ENCODE data around the gene EFNB2. TPM values are rescaled to one million over a fixed set of nuclear protein-coding genes. Genes with fewer than 3 reads are reported as not detected.

Gene EFNB2
- total and polyA plus RNA-seq, 2 donors (not counting 3 experiments of a cell fraction or from before 2014, with no cell fraction given), result 50.4 to 69.5 TPM

GRCh38 chr13:106570299-106570852 lies 34.9 kb upstream of the EFNB2 start:
- dilution Hi-C loops (cut with MboI; ENCODE audit: extremely low pct_ligation_motif_present, low sequenced_read_pairs) (no loop called here), intact Hi-C loops (cut with micrococcal nuclease) (no loop called here)
- H3K79me2 ChIP-seq (ENCODE audit: control insufficient read depth, insufficient read depth, low read length), result peaks cover 25% of the 10 kb centered on the region
- H2AFZ ChIP-seq (ENCODE audit: low read depth, low read length), result peak overlapping the region; percentile 49
- H3K9ac ChIP-seq (replicated peaks; ENCODE audit: extremely low read depth, insufficient read depth, low read length), result no peak overlapping the region
- no peaks in the 10 kb centered on the region for H3K36me3 ChIP-seq (ENCODE audit: control insufficient read depth in 2 of 2, extremely low read depth in 1 of 2, insufficient read depth in 2 of 2, low read length in 2 of 2)
- FAIRE-seq (peak; percentile 64), DNase-seq (ENCODE audit: low read depth, low spot score) (peak; percentile 90)
- H3K4me1 ChIP-seq (ENCODE audit: control insufficient read depth, extremely low read depth, insufficient read depth, low read length), result peaks cover 16% of the 10 kb centered on the region
- peak overlapping the region in 1 of 3 experiments; percentile 16 for H3K4me3 ChIP-seq (replicated peaks in 1 of 3; ENCODE audit: insufficient read depth in 1 of 3, low read depth in 1 of 3, low read length in 3 of 3)
- H3K9me3 ChIP-seq (replicated peaks; ENCODE audit: control insufficient read depth, insufficient read depth, low read length), result no peaks in the 10 kb centered on the region
- no peak overlapping the region for H3K4me2 ChIP-seq (ENCODE audit: insufficient read depth, low read length)
- CTCF ChIA-PET, result interaction anchor here (0.6 to 1.3 kb wide), 3 partner anchors 34 to 1998 kb away, joined by 3 to 4 read pairs (median 3); no protein-coding TSS in a partner anchor
- no peaks in the 10 kb centered on the region for H3K9me1 ChIP-seq (replicated peaks; ENCODE audit: control insufficient read depth, extremely low read depth, insufficient read depth, low read length)
- no TSS peak for BruUV-seq (replicated peaks)
- no peaks in the 10 kb centered on the region for H3K27me3 ChIP-seq (ENCODE audit: control insufficient read depth in 2 of 2, insufficient read depth in 2 of 2, low read length in 2 of 2)
- TF ChIP-seq MYC (IDR thresholded peaks at IDR 0.05; ENCODE audit: low read depth, low read length), result no peak
- no peak for TF ChIP-seq GATA2 (IDR thresholded peaks at IDR 0.05; ENCODE audit: insufficient read depth, insufficient read length, low read depth, low read length)
- TF ChIP-seq, protein P1, sequence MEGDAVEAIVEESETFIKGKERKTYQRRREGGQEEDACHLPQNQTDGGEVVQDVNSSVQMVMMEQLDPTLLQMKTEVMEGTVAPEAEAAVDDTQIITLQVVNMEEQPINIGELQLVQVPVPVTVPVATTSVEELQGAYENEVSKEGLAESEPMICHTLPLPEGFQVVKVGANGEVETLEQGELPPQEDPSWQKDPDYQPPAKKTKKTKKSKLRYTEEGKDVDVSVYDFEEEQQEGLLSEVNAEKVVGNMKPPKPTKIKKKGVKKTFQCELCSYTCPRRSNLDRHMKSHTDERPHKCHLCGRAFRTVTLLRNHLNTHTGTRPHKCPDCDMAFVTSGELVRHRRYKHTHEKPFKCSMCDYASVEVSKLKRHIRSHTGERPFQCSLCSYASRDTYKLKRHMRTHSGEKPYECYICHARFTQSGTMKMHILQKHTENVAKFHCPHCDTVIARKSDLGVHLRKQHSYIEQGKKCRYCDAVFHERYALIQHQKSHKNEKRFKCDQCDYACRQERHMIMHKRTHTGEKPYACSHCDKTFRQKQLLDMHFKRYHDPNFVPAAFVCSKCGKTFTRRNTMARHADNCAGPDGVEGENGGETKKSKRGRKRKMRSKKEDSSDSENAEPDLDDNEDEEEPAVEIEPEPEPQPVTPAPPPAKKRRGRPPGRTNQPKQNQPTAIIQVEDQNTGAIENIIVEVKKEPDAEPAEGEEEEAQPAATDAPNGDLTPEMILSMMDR (IDR thresholded peaks at IDR 0.05; ENCODE audit: extremely low read depth in 1 of 2, insufficient read depth in 1 of 2, low read depth in 1 of 2, low read length in 2 of 2), result no peak
- TF ChIP-seq MAX (IDR thresholded peaks at IDR 0.05; ENCODE audit: insufficient read depth, insufficient read length), result no peak
- TF ChIP-seq FOS (IDR thresholded peaks at IDR 0.05; ENCODE audit: borderline replicate concordance, insufficient read depth, low read length), result no peak
- TF ChIP-seq JUN (IDR thresholded peaks at IDR 0.05; ENCODE audit: borderline replicate concordance, insufficient read depth, insufficient read length, low read depth), result no peak
- no peak for TF ChIP-seq POLR2A (IDR thresholded peaks at IDR 0.05; ENCODE audit: low read depth, low read length)
- no peak for TF ChIP-seq POLR2AphosphoS5 (IDR thresholded peaks at IDR 0.05; ENCODE audit: insufficient read depth, low read depth, low read length)
- no peak for TF ChIP-seq EZH2 (IDR thresholded peaks at IDR 0.05; ENCODE audit: borderline replicate concordance, low read depth, low read length, severe bottlenecking)
- POLR2A ChIA-PET, result interaction anchor here (0.6 kb wide), 1 partner anchor 35 kb away, joined by 3 read pairs; the partner anchor contains the start of gene EFNB2
- no peak overlapping the region for H3K27ac ChIP-seq (ENCODE audit: insufficient read depth, low read depth, low read length)
- peaks cover 9% of the 10 kb centered on the region for H4K20me1 ChIP-seq (replicated peaks; ENCODE audit: control insufficient read depth, extremely low read depth, insufficient read depth, low read length)
